ENCODE data around the gene GSTK1.
"Not testable (repeated sequence)": the region's sequence is repeated elsewhere in the genome, so short reads cannot be mapped to it uniquely, and the experiment has no call there.

DNA sequence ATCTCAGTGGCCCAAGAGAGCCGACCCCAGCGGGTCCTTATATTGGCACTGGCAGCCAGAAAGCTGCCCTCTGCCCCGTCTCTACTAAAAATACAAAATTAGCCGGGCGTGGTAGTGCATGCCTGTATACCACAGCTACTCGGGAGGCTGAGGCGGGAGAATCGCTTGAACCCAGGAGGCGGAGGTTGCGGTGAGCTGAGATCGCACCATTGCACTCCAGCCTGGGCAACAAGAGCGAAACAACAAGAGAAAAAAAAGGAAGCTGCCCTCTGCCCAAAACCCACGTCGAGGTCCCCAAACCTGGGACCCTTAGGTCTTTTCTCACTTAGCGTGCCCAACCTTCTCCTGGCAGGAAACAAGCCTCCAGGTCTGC, 941 bp downstream of the GSTK1 start:
- TF ChIP-seq, protein P1, sequence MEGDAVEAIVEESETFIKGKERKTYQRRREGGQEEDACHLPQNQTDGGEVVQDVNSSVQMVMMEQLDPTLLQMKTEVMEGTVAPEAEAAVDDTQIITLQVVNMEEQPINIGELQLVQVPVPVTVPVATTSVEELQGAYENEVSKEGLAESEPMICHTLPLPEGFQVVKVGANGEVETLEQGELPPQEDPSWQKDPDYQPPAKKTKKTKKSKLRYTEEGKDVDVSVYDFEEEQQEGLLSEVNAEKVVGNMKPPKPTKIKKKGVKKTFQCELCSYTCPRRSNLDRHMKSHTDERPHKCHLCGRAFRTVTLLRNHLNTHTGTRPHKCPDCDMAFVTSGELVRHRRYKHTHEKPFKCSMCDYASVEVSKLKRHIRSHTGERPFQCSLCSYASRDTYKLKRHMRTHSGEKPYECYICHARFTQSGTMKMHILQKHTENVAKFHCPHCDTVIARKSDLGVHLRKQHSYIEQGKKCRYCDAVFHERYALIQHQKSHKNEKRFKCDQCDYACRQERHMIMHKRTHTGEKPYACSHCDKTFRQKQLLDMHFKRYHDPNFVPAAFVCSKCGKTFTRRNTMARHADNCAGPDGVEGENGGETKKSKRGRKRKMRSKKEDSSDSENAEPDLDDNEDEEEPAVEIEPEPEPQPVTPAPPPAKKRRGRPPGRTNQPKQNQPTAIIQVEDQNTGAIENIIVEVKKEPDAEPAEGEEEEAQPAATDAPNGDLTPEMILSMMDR (IDR thresholded peaks at IDR 0.05; ENCODE audit: low read length) = not testable (repeated sequence)
- TF ChIP-seq EZH2phosphoT487 (IDR thresholded peaks at IDR 0.05; ENCODE audit: low read length) = not testable (repeated sequence)

All from MM.1S (cell line).